HG03558 (cell line): ENCODE data around the gene EIF6.

ENCODE experiments used
- ATAC-seq: cut with Tn5 transposase; IDR thresholded peaks from one replicate; pipeline ENCODE4 v1.9.1; 2021; ENCODE audit warnings: moderate number of reproducible peaks; ENCODE audit not compliant: unreplicated experiment; ENCODE audit errors: extremely low read depth

Gene EIF6

DNA sequence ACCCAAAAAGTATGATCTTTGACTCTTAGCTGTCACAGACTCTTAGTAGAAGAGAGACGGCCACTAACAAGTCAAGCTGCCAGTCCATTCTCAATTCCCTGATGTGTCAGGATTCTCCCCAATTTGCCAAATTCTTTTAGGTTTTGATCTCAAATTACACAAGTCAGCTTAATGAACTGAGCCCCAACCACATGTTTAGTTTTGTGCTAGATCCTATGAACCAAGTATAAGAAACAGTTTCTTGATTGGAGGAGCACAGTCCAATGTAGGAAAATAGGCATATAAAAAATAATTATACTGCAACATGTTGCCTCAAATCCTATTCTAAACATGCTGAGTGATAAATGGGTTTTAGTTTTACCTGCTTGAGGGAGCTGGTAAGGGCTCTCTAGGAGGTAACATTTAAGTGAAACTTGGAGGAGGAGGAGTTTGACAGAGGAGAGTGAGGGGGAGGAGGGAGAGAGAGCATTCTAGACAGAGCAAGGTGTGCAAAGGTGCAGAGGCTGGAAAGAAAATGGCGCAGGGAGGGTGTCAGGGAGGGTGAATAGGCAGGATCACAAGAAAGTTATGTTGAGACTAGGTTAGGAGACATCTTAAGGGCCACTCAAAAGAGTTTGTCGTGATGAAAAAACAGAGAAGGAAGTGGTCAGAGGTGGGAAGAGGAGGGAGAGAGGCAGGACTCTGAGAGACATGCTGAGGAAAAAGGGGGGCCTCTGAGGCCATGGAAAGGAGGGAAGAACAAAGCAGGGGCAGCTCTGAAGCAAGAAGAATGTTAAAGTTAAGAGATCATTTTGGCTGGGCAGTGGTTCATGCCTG is 30.5 kb upstream of the EIF6 start:
- ATAC-seq: no peak

DNA sequence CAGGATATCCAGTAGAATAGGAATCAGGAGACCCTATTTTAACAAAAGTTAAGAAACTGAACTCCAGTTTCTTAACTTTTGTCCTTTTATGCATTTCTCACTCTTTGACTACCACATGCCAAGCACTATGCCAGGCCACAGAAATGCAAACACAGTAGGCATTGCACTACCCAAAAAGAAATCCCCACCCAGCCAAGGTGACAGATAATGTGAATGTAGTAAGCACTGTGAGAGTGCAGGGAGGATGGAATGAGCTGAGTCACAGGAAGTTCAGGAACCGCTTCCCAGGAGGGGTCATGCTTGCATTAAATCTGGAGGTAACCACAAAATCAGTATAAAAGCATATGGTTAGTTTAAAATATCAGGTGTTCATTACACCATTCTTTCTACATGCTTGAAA is 27.7 kb upstream of the EIF6 start:
- no peak for ATAC-seq

DNA sequence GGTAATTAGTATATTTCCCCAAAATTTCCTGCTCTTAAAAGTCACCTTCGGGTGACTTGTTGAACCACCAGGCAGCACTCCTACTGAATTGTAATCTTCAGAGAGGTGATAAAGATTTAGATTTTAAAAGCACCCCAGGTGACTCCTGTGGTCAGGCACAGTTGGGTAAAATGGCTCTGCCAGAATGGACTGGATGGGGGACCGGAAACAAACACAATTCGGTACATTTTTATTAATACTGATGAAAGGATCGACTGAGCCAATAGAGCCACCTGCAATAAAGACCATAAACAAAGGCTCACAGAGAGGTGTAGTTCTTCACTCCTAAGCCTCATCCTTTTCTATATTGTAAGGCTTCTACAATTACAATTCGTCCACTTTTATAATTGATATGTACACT is 27.2 kb upstream of the EIF6 start:
- ATAC-seq: no peak

DNA sequence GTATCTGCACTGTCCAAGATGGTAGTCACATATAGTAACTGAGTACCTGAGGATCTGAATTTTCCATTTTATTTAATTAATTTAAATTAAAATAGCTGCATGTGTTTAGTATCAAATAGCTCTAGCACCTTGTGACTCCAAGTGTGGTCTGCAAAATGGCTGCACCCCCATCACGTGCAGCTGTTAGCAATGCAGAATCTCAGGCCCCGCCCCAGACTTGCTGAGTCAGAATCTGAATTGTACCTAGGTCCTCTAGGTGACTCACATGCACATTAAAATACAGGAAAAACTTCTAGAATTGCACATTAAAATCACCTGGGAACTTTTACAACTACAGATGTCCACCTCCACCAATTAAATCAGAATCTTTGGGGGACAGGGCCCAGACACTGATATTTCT is 26.8 kb upstream of the EIF6 start:
- no peak for ATAC-seq

DNA sequence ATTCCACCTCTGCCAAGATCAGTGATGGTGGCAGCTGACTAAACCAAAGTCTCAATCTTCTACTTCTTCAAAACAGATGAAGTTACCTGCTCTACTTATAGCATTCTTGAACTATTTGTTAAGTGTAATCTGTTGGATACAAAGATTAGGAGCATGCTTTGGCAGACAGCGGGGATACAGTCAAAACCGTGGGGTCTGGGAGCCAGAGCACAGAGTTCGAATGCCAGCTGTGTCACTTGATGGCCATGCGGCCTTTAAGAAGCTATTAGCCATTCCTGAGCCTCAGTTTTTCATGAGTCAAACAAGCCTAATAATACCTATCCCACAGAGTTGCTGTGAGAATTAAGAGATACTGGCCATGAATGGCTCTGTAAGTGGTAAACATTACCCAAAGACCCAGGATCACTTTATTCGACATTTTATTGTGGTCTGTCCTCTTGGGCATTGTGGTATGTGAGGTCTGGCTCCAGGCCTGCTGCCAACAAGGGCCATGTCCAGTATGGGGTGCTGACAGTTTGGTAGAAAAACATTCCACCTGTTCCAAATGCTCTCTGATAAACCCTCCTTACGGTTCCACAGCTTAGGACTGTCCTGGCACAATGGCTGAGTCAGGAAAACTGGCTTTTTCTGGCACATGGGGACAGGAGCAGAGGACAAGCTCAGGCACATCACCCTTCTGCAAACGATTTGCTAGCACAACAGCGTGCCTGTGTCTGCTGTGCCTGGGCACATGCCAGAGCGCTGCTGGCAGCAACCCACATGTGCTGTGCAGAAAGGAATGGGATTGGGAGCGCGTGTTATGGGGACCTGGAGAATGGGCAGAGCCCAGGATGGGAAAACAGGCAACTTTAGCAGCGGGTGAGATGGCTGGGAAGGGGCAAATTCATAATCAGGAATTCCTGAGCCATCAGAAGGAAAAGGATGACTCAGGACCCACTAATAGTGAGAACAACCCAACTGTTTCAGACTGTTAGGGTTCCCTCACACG is 23.4 kb upstream of the EIF6 start:
- ATAC-seq: no peak

DNA sequence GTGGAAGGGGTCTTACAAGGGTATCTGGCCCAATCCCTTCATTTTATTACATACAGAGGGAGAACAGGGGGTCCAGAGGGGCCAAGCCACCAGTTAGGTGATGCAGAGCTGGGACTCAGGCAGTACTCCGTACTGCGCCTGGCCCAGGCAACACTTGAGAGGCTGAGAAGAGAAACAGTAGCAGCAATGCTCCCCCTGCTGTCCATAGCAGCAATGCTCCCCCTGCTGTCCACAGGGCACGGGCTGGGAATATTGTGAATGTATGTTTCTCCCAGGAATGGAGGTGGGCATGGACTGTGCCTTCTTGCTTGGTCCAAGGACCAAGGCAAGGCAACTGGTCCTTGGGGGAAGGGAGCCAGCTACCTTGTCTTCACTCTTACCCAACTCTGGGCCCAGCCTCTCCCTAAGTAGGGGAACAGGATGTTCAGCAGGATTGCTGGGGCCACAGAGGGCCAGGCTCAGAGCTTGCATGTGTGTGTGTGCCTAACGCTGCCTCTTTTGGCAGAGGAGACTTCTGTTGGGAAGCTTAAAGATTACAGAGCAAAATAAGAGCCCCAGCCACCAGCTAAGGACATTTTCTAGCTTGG is 22.5 kb upstream of the EIF6 start:
- no peak for ATAC-seq

DNA sequence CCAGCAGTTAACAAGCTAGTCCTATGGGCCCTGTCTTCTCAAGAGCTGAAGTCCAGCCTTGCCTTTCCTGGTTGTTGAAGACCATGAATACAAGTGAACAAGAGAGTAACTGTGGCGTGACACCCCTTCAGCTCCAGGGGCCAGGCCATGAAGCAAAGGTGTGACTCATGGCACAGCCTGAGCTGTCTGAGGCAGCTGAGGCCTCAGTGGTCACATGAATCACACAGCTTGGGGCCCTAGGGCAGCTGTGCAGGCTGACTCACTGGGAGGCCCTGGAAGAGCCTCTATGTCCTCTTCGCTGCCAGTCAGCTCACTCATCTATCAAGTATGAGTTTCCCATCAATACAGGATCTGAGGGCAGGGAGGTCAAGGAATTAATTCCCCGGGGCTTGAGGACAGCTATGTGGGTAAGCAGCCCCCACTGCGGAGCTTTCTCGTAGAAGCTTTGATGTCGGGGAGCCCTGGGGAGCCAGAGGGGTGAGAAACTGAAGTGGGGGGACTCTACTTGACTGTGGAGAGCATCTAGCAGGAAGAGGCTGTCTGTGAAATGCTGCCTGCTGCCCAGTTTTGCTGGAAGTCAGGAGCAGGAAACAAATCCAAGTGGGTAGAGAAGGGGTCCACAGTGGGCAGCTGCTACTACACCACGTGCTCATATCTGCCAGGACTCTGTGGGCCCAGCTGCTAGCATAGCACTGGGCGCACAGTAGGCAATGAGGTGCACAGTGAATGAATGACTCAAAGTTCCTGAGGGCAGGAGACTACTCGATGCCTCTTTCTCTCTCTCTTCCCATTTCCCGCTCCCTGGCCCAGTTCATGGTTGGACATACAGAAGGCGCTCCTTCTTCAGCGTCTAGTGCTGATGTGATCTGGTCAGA is 21.3 kb upstream of the EIF6 start:
- ATAC-seq: no peak

DNA sequence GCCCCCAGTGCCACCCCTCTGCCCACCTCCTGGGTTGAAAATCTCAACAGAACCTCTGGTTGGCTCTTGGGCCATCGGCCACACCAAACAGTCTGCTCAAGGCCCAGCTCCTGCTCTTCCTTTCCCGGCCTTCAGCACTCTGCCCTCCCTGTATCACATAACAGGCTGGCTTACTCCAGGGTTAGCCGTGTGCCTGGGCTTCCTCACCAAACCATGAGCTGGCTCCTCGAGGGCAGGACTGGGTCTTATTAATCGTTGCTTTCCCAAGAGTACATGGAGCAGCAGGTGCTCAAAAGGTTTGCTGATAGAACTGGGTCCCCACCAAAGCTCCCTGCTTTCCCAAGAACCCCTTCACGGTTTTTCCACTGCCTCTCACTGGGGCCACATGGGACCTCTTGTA is 20.4 kb upstream of the EIF6 start:
- no peak for ATAC-seq

DNA sequence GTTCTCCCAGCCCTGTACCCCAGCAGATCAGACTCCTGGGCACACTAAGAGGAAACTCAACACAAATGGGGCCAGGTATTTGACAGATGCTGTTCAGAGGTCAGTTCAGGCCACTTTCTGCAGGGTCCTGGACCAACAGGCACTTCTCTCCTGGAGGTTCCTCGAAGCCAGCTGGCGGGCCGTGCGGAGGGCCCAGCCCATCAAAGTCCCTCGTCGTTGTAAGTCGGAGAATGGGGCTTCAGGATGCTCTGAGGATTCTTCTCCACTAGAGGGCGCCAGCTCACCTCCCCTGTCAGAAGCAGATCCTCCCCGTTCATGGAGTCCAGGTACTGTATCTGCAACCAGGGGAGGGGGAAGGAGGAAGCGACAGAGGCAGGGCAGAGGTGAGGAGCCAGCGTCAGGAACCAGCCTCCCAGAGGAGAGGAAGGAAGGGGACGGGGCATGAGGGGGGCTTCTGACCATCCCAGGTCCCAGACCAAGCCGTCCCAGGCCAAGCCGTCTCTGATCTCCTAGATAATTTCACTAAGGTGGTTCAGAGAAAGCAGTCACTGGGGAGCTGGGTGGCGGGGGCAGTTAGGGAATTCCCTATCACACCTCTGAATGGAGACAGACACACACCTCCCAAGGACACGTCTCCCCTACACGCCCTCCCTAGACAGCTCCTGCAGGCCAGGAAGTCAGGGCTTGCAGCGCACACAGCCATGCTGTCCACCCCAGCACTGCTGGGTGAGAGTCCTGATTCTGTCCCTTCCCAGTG is 19.3 kb upstream of the EIF6 start:
- ATAC-seq: no peak

DNA sequence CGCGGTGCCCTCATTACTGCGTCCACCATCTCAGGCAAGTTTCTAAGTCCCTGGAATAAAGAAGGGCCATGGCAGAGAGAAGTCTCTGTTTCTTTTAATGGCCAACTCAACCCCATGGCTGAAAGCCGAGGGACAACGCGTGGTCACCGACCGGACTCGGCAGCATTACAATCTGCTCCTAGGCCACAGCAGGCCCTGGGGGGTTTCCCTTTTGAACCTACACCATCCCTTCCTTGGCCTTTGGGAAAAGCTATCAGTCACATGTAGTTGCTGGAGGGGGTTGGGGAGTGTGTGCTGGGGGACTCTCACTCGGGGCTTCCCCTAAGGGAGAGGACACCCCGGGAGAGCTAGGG is 18.8 kb upstream of the EIF6 start:
- no peak for ATAC-seq

DNA sequence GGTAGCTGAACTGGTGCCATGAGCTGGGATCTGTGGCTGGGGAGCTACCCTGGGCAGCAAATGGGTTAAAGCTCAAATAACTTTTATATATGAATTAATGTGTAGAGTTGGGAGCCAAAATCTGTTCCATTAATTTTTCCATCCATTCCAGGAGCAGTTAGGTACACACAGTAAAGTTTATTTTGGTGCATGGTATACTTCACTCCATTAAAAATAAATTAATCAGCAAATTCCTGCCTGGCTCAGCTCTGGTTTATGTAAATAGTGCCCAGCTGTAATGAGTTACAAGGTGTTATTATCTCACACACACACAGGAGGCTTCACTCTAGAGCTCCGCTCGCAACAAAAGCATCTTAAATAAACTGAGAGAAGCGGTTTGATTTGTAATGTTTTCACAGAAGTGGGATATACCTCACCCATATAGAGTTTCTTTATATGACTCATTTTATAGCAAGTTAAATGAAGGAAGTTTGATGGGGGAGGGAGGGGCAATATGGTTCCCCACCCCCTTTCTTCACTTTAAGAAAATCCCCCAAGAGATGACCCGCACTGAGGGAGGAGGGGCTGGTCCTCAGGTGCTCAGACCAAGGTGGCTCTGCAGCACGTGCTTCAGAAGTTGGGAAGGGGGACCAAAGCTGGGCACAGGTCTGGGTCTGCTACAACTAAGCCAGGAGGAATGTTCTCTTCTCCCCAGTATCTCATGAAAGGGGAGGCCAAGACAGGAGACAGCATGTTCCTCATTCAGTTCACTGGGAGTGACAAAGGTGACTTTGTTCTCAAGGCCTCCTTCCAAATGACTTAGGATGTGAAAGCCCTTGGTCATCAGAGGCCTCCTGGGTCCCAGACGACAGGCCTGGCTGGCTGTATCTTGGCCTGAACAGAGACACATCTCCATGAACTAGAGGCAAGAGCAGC is 18.1 kb upstream of the EIF6 start:
- no peak for ATAC-seq

DNA sequence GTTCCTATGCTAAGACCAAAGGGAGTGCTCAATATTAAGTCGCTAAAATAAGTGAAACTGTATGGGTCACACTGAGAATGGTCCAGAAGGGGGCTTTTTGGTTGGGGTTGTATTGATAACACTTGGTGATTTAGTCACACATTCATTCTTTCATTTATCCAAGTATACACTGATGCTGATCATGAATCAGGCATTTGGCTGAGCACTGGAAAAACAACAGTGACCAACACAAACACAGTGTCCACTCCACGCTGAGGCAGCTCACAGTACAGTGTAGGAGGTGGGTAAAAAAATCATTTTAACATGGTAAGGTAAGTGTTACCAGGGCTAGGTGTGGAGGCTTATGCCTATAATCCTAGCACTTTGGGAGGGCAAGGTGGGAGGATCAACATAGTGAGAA is 16.9 kb upstream of the EIF6 start:
- ATAC-seq: no peak

DNA sequence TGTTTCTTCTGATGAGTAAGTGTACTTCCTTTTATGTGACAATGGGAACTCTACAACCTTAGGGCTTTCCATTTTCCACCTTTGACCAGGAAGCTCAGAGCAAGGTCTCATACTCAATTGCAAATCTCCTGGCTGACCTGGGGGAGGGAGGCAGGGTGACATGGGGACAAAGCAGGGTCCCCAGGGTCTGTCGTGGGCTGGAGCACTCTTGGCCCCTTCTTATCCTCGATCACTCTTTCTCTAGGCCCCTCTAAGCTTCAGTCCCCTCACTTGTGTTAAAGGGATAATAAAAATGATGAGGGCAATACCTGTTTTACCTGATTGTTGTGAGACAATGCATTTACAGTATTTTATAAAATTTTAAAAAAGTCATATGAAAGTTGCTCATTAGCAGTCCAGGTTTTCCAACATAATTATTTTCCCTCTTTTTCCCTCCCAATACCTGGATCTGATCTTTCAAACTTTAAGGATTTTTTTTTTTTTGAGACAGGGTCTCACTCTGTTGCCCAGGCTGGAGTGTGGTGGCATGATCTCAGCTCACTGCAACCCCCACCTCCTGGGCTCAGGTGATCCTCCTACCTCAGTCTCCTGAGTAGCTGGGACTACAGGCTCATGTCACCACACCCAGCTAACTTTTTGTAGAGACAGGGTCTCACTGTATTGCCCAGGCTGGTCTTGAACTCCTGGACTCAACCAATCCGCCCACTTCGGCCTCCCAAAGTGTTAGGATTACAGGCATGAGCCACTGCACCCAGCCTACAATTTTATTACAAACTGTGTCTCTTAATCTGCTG is 16.1 kb upstream of the EIF6 start:
- no peak for ATAC-seq

DNA sequence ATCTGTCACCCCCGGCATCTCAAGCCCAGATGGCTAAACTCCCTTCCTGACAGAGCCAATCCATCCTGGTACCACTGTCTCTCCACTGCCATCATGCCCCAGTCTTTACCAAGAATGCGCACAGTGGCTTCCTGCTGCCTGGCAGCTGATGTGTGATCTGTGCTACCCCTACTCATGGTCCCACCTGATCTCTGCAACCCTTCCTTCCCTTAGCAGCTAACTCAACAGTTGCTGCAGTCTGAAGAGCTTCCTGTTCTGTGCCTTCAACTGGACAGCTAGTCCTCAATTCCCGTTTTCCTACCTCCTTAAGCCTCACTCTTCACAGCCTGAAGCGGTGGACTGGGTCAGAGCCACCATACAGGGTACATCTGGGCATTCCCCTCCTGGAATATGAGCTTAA is 15.2 kb upstream of the EIF6 start:
- no peak for ATAC-seq

DNA sequence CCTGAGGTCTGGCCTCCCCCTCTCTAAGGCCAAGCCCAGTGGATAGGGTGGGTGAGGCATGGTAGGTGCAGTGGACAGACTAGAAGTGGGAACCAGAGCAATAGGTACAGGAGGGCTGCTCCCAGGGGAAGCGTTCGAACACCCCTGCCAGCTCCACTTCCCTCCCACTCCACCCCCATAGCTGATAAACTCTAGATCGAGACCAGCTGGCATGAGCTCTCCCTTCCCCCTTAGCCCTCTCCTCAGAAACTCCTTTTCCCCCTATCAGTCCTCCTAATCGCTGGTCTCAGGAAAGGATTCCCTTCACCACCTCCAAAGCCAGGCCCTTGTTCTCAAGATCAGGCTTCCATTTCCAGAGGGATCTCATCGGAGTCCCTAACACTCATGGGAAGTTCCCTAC is 13.7 kb upstream of the EIF6 start:
- ATAC-seq: no peak

DNA sequence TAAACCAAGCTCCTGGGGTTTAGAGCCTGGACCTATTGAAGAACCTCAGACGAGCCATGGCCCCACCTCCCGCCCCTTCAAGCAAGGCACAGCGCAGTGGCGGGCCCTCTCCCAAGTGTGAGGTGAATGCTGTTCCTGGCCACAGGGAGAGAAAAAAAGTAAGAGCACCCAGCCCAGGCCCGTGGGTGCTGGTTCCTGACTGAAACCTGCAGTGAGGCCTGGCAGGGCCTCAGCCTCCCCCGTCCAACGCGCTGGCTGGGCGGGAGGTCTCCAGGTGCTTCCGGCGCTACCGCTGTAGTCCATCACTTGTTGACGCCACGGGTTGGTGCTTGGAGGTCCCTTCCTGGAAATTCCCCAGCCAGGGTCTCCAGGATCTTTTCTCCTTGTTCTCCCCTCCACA is 13.2 kb upstream of the EIF6 start:
- no peak for ATAC-seq

DNA sequence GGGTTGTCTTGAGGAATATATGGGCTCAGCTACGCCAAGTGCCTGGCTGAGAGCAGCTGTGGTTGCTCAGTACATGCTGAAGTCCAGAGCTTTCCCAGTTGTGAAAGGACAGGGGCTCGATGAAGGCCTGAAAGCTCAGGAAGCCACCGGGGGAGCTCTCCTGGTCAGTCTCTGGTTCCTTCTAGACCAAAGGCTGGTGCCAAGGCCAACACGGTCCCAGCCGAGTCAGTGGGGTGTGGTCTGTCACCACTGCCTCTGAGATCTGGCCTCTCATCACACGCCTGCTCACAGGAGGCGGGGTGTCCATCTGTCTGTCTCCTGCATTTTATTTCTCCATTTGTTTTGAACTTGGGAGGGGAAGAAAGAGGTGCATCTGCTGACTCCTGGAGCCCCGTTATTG is 12.6 kb upstream of the EIF6 start:
- ATAC-seq: no peak

DNA sequence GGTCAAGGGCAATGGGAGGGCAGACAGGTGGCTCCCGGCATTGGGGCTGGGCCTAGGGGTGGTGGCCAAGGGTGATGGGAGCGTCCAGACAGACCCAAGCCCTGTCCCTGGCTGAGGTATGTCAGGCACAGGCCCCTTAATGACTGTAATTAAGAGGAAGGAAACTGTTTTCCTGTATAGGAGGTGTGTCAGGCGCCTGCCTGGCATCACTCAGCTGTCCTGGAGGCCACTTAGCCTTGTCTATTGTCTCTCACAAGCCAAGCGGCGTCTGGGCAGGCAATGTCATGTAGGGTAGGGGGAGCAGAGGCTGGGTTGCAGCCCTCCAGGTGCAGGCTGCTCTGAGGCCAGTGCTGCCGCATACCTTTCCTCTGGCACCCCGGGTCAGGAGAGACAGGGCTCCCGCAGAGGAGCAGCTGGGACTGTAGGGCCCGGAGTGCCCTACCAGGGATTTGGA is 11.6 kb upstream of the EIF6 start:
- ATAC-seq: no peak
